Upper lobe of right lung (tissue), 1 donor: ENCODE measurements around the gene ROBO3. TPM values are rescaled to one million over a fixed set of nuclear protein-coding genes. Genes with fewer than 3 reads are reported as not detected.
A peak's percentile ranks its signal among the peaks of the same experiment; 100 is the strongest.

Experiments
- ATAC-seq: fragments of 200-7000 bp; cut with Tn5 transposase; one replicate; pipeline ENCODE4 v1.9.1; 2020; ENCODE audit warnings: mild to moderate bottlenecking, moderate library complexity
- DNase-seq: peaks from one replicate; pipeline ENCODE4 v3.0.0-alpha.2; 2020
- H3K27ac ChIP-seq: fragments of 200-600 bp; one replicate; pipeline ENCODE4 v1.8.0; 2022
- H3K27me3 ChIP-seq: fragments of 200-600 bp; one replicate; pipeline ENCODE4 v1.8.0; 2022; ENCODE audit warnings: mild to moderate bottlenecking
- H3K36me3 ChIP-seq: fragments of 200-600 bp; one replicate; pipeline ENCODE4 v1.8.0; 2022
- H3K4me1 ChIP-seq: fragments of 200-600 bp; one replicate; pipeline ENCODE4 v1.8.0; 2022
- H3K4me3 ChIP-seq: fragments of 200-600 bp; one replicate; pipeline ENCODE4 v1.8.0; 2022; ENCODE audit warnings: mild to moderate bottlenecking
- H3K9me3 ChIP-seq: fragments of 200-600 bp; one replicate; pipeline ENCODE4 v1.8.0; 2022
- CTCF ChIP-seq: fragments of 200-600 bp; IDR thresholded peaks from one replicate; pipeline ENCODE4 v1.8.0; 2022; ENCODE audit warnings: antibody characterized with exemption
- intact Hi-C: fragments of 100-400 bp; cut with DNase I; formaldehyde crosslinking; loops from one replicate; pipeline ENCODE4 v1.11.0; 2022
- total RNA-seq: library from RNA; stranded (reverse); fragmentation: NEBNext Ultra II Directional; extraction: Animal tissue kit (Norgen Biotek cat#: 25700); gene quantifications from one replicate; pipeline ENCODE4 v1.2.1, GENCODE V29; 2021
- donor health status: DM: no; HTN: yes; CAD: no; lungs with severe emphysema.

ROBO3 gene
- total RNA-seq, 1 donor from 2014 or later, result 12.6 TPM

DNA sequence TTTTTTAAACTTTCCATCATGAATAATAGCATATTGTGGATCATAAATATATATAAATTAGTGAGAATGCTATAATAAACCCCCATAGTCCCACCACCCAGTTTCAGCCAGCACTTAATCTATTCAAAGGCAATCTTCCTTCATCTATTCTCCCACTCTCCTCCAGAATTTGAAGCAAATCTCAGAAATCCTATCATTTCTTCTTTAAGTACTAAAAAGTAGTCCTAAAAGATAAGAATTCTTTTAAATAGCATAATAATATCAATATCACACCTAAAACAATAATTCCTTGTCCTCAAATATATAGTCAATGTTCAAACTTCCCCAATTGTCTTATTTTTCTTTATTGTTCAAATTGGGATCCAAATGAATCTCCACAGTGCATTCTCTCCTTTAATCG, 24.6 kb upstream of the ROBO3 start:
- DNase-seq, result no peak
- Histone ChIP-seq H3K36me3 (no peaks in the 10 kb centered on the region), H3K27me3 (peaks cover 79% of the 10 kb centered on the region), H3K4me1 (peaks cover 33% of the 10 kb centered on the region), H3K27ac (no peak overlapping the region), H3K4me3 (no peak overlapping the region), H3K9me3 (no peaks in the 10 kb centered on the region)
- no peak for TF ChIP-seq CTCF
- no peak for ATAC-seq
- intact Hi-C loops, result no loop called here

DNA sequence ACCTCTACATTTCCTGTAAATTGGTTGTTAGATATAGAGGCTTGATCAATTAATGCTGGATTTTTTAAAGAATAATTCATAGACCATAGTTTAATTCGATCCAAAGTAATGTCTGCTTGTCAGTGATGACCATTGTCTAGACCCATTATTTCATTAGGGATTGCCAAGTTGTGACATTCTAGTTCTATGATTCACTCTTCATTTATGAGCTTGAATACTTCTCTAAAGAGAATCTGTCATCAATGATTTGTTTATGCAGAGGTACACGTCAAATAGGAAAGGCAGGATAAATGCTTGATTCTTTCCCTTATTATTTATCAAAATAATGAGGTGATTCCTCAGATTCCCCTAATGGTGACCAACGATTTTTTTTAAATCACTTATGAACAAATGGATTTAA, 24.0 kb upstream of the ROBO3 start:
- H3K27me3 ChIP-seq, result peaks cover 85% of the 10 kb centered on the region

GRCh38 chr11:124841840-124842239, 23.4 kb upstream of the ROBO3 start:
- peaks cover 29% of the 10 kb centered on the region for H3K4me1 ChIP-seq
- H3K9me3 ChIP-seq, result no peaks in the 10 kb centered on the region
- DNase-seq (no peak), ATAC-seq (peak; percentile 5)
- intact Hi-C loops, result no loop called here
- H3K27ac ChIP-seq, result no peak overlapping the region
- no peaks in the 10 kb centered on the region for H3K36me3 ChIP-seq
- no peak overlapping the region for H3K4me3 ChIP-seq
- peaks cover 91% of the 10 kb centered on the region for H3K27me3 ChIP-seq
- TF ChIP-seq CTCF, result no peak

More for the DNA sequence above, 24.0 kb upstream of the ROBO3 start:
- no peak for ATAC-seq
- intact Hi-C loops, result no loop called here
- H3K9me3 ChIP-seq, result no peaks in the 10 kb centered on the region
- no peak for TF ChIP-seq CTCF
- H3K4me1 ChIP-seq, result peaks cover 33% of the 10 kb centered on the region
- H3K27ac ChIP-seq, result no peak overlapping the region
- no peak for DNase-seq
- H3K4me3 ChIP-seq, result no peak overlapping the region
- H3K36me3 ChIP-seq, result no peaks in the 10 kb centered on the region

- Histone ChIP-seq H3K36me3 (no peaks in the 10 kb centered on the region), H3K4me1 (peaks cover 26% of the 10 kb centered on the region), H3K27me3 (peaks cover 96% of the 10 kb centered on the region), H3K27ac (no peak overlapping the region), H3K9me3 (no peaks in the 10 kb centered on the region), H3K4me3 (no peak overlapping the region)
- no peak for DNase-seq
- no peak for TF ChIP-seq CTCF
- ATAC-seq, result peak; percentile 51
- intact Hi-C loops, result no loop called here
Measured at GRCh38 chr11:124842305-124842704, 22.9 kb upstream of the ROBO3 start.

GRCh38 chr11:124843616-124843910, 21.7 kb upstream of the ROBO3 start:
- Histone ChIP-seq H3K27me3 (peaks cover 98% of the 10 kb centered on the region), H3K9me3 (no peaks in the 10 kb centered on the region), H3K4me1 (peaks cover 26% of the 10 kb centered on the region), H3K4me3 (no peak overlapping the region), H3K36me3 (no peaks in the 10 kb centered on the region), H3K27ac (no peak overlapping the region)
- no peak for DNase-seq
- no peak for ATAC-seq
- no peak for TF ChIP-seq CTCF
- intact Hi-C loops, result no loop called here

DNA sequence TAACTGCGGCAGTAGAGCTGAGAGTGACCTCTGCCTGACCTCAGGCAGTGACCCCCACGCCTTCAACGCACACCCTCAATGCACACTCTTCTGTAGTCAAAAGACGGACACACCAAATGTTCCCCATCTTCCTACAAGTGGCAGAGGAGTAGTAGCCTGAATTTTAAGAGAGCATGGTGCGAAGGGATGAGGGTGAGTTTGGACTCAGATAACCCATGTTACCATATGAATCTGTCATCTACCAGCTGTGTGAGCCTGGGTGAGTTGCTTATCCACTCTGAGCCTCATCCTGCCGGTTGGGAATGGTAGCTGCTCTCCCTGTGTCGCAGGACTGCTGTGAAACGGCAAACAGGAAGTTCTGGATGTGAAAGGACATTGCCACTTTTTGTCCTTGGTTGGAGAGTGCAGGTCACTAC, 20.6 kb upstream of the ROBO3 start:
- no peak overlapping the region for H3K4me3 ChIP-seq
- H3K27me3 ChIP-seq, result peaks cover 98% of the 10 kb centered on the region
- no peaks in the 10 kb centered on the region for H3K9me3 ChIP-seq
- H3K27ac ChIP-seq, result no peak overlapping the region
- DNase-seq, result no peak
- no peaks in the 10 kb centered on the region for H3K36me3 ChIP-seq
- TF ChIP-seq CTCF, result no peak
- H3K4me1 ChIP-seq, result peaks cover 18% of the 10 kb centered on the region
- intact Hi-C loops, result no loop called here
- ATAC-seq, result no peak
